NCI-H1092 treated with DMSO at 0.1 percent for 48 hours (cell line): ENCODE data around the gene SENP8.

Experiments
- DNase-seq: peaks from one replicate; lab custom pipeline; 2025; lab: John Stamatoyannopoulos, UW

SENP8 gene

GRCh38 chr15:72113347-72114031, 4.7 kb upstream of the SENP8 start:
- DNase-seq, result no peak

- DNase-seq, result no peak
These were observed 1.3 kb upstream of the SENP8 start for GRCh38 chr15:72116731-72117485.

GRCh38 chr15:72117486-72118016, 652 bp upstream of the SENP8 start:
- no peak for DNase-seq

- no peak for DNase-seq
These were observed 6.0 kb downstream of the SENP8 start for GRCh38 chr15:72124218-72124617.

- no peak for DNase-seq
These were observed 9.6 kb downstream of the SENP8 start for GRCh38 chr15:72127724-72128322.

GRCh38 chr15:72128359-72128758, 10.2 kb downstream of the SENP8 start:
- no peak for DNase-seq

- DNase-seq, result no peak
These were observed 12.1 kb downstream of the SENP8 start for GRCh38 chr15:72130272-72130671.

- no peak for DNase-seq
These were observed 13.7 kb downstream of the SENP8 start for GRCh38 chr15:72131922-72132321.

- DNase-seq, result no peak
These were observed 15.0 kb downstream of the SENP8 start for GRCh38 chr15:72133211-72133610.

GRCh38 chr15:72135719-72136118, 17.5 kb downstream of the SENP8 start:
- peak; percentile 83 for DNase-seq

GRCh38 chr15:72136170-72137051, 18.2 kb downstream of the SENP8 start:
- DNase-seq, result peak; percentile 83

GRCh38 chr15:72139667-72140066, 21.5 kb downstream of the SENP8 start:
- DNase-seq, result no peak

- DNase-seq, result no peak
These were observed 21.9 kb downstream of the SENP8 start for GRCh38 chr15:72140088-72140487.

- no peak for DNase-seq
These were observed 23.2 kb downstream of the SENP8 start for GRCh38 chr15:72141171-72142084.

GRCh38 chr15:72146221-72146620, 28.0 kb downstream of the SENP8 start:
- no peak for DNase-seq

- DNase-seq, result no peak
These were observed 28.7 kb downstream of the SENP8 start for GRCh38 chr15:72146934-72147333.

- no peak for DNase-seq
These were observed 29.2 kb downstream of the SENP8 start for GRCh38 chr15:72147418-72147817.

- peak; percentile 24 for DNase-seq
These were observed 35.2 kb downstream of the SENP8 start for GRCh38 chr15:72153269-72154000.

- DNase-seq, result no peak
These were observed 36.1 kb downstream of the SENP8 start for GRCh38 chr15:72154316-72154715.

- DNase-seq, result peak; percentile 50
These were observed 36.9 kb downstream of the SENP8 start for GRCh38 chr15:72155003-72155621.
